Esophagus squamous epithelium (tissue), 5 donors: Measurements from ENCODE around the gene COLQ. TPM values are rescaled to one million over a fixed set of nuclear protein-coding genes. Genes with fewer than 3 reads are reported as not detected.

Experiments used
- DNase-seq: peaks from one replicate; lab custom pipeline; 2025; lab: John Stamatoyannopoulos, UW
- H3K27ac ChIP-seq, 4 donors: fragments of 200-600 bp; sonication (generic); one replicate each; pipeline ENCODE4 v1.5.1; 2016 to 2019; ENCODE audit warnings: mild to moderate bottlenecking in 1 of 4
- H3K27me3 ChIP-seq, 4 donors: fragments of 200-600 bp; sonication (generic); 1 replicate in 3 of 4; 2 replicates in 1 of 4; pipeline versions ENCODE4 v1.5.1 to v1.6.0; 2017 to 2021; ENCODE audit warnings: antibody characterized with exemption in 1 of 4
- H3K36me3 ChIP-seq, 3 donors: fragments of 200-600 bp; sonication (generic); one replicate each; pipeline ENCODE4 v1.5.1; 2016 to 2019
- H3K4me1 ChIP-seq, 3 donors: fragments of 200-600 bp; sonication (generic); one replicate each; pipeline ENCODE4 v1.5.1; 2017 to 2019
- H3K4me3 ChIP-seq, 4 donors: fragments of 200-600 bp; sonication (generic); 1 replicate in 3 of 4; 2 replicates in 1 of 4; pipeline ENCODE4 v1.5.1; 2016 to 2019; ENCODE audit warnings: mild to moderate bottlenecking in 2 of 4, moderate library complexity in 1 of 4
- H3K9me3 ChIP-seq, 3 donors: fragments of 200-600 bp; sonication (generic); one replicate each; pipeline ENCODE4 v1.5.1; 2016 to 2019
- POLR2A ChIP-seq, 4 donors: fragments of 450-650 bp; IDR thresholded peaks; one replicate each; pipeline ENCODE4 v1.6.1; 2017; ENCODE audit warnings: antibody characterized with exemption in 4 of 4, mild to moderate bottlenecking in 4 of 4, moderate library complexity in 3 of 4
- WGBS, 2 donors: methylation state at CpG; one replicate each; pipeline ENCODE4 v1.1.5; 2018; 5-methylcytosine and 5-hydroxymethylcytosine counted together
- intact Hi-C: fragments of 100-400 bp; cut with DNase I; formaldehyde crosslinking; loops from one replicate; pipeline ENCODE4 v1.15.0; 2022
- total RNA-seq, 4 donors: library from RNA; depleted of rRNA; stranded (reverse); fragments of >200 nt; gene quantifications; one replicate each; pipeline ENCODE4 v1.1.0, GENCODE V29; 2016
- TF ChIP-seq, protein P1 (sequence below), 6 experiments: fragments of 450-650 bp in 4 of 6; fragments of 200-600 bp in 2 of 6; sonication (generic) in 2 of 6; IDR thresholded peaks; one replicate each; pipeline ENCODE4 v1.5.1; 2016 to 2019; ENCODE audit warnings: antibody characterized with exemption in 6 of 6, mild to moderate bottlenecking in 4 of 6, moderate library complexity in 4 of 6
- donor health status: DM: yes; HTN: yes; CAD: no.

The COLQ gene
- total RNA-seq, 4 donors from 2014 or later = 0.70 to 1.1 (median 0.89) TPM

- H3K4me3 ChIP-seq = no peak overlapping the region
- H3K4me1 ChIP-seq = no peaks in the 10 kb centered on the region
- DNase-seq = no peak
- no peak overlapping the region for H3K27ac ChIP-seq
- 75 to 82% methylated on average over 3 to 4 of the region's 6 CpGs for WGBS, 2 donors
- intact Hi-C loops = no loop called here
- no peak for TF ChIP-seq POLR2A (IDR thresholded peaks at IDR 0.05)
- TF ChIP-seq, protein P1, sequence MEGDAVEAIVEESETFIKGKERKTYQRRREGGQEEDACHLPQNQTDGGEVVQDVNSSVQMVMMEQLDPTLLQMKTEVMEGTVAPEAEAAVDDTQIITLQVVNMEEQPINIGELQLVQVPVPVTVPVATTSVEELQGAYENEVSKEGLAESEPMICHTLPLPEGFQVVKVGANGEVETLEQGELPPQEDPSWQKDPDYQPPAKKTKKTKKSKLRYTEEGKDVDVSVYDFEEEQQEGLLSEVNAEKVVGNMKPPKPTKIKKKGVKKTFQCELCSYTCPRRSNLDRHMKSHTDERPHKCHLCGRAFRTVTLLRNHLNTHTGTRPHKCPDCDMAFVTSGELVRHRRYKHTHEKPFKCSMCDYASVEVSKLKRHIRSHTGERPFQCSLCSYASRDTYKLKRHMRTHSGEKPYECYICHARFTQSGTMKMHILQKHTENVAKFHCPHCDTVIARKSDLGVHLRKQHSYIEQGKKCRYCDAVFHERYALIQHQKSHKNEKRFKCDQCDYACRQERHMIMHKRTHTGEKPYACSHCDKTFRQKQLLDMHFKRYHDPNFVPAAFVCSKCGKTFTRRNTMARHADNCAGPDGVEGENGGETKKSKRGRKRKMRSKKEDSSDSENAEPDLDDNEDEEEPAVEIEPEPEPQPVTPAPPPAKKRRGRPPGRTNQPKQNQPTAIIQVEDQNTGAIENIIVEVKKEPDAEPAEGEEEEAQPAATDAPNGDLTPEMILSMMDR (IDR thresholded peaks at IDR 0.05) = no peak
- H3K27me3 ChIP-seq = no peaks in the 10 kb centered on the region
- no peaks in the 10 kb centered on the region for H3K9me3 ChIP-seq
- no peaks in the 10 kb centered on the region for H3K36me3 ChIP-seq
Observed at GRCh38 chr3:15470261-15470660, 51.2 kb downstream of the COLQ start.

GRCh38 chr3:15467227-15468181, 54.0 kb downstream of the COLQ start:
- Histone ChIP-seq H3K4me3 (no peak overlapping the region), H3K4me1 (no peaks in the 10 kb centered on the region), H3K27ac (no peak overlapping the region), H3K27me3 (no peaks in the 10 kb centered on the region), H3K9me3 (no peaks in the 10 kb centered on the region), H3K36me3 (no peaks in the 10 kb centered on the region)
- intact Hi-C loops = no loop called here
- no peak for TF ChIP-seq POLR2A (IDR thresholded peaks at IDR 0.05)
- TF ChIP-seq, protein P1 (IDR thresholded peaks at IDR 0.05) = no peak
- WGBS, 2 donors = 66 to 74% methylated on average over 6 of the region's 11 CpGs
- no peak for DNase-seq

- WGBS, 2 donors = 92 to 93% methylated on average over 4 to 5 of the region's 6 CpGs
- H3K36me3 ChIP-seq = no peaks in the 10 kb centered on the region
- DNase-seq = no peak
Observed at GRCh38 chr3:15465876-15466585, 55.5 kb downstream of the COLQ start.

GRCh38 chr3:15462451-15462850, 59.1 kb downstream of the COLQ start:
- 50% methylated on average over 2 of the region's 5 CpGs; no CpG with 5 or more reads in 1 of the 2 donors for WGBS, 2 donors
- H3K27me3 ChIP-seq = no peaks in the 10 kb centered on the region
- H3K4me1 ChIP-seq = no peaks in the 10 kb centered on the region
- no peaks in the 10 kb centered on the region for H3K9me3 ChIP-seq
- H3K36me3 ChIP-seq = no peaks in the 10 kb centered on the region
- intact Hi-C loops = no loop called here
- no peak overlapping the region for H3K4me3 ChIP-seq
- no peak for DNase-seq
- H3K27ac ChIP-seq = no peak overlapping the region
- TF ChIP-seq, protein P1 (IDR thresholded peaks at IDR 0.05) = no peak
- TF ChIP-seq POLR2A (IDR thresholded peaks at IDR 0.05) = no peak

More at GRCh38 chr3:15465876-15466585, 55.5 kb downstream of the COLQ start:
- H3K9me3 ChIP-seq = no peaks in the 10 kb centered on the region
- H3K27ac ChIP-seq = no peak overlapping the region
- no peaks in the 10 kb centered on the region for H3K4me1 ChIP-seq
- no peak overlapping the region for H3K4me3 ChIP-seq
- intact Hi-C loops = no loop called here
- TF ChIP-seq POLR2A (IDR thresholded peaks at IDR 0.05) = no peak
- TF ChIP-seq, protein P1 (IDR thresholded peaks at IDR 0.05) = no peak
- H3K27me3 ChIP-seq = no peaks in the 10 kb centered on the region
